Ishikawa (cell line): Measurements from ENCODE around the gene TMEM198.

Experiments
- EGR1 ChIP-seq: IDR thresholded peaks from 2 replicates; pipeline ENCODE4 v1.6.1; 2012
- EP300 ChIP-seq: IDR thresholded peaks from 2 replicates; pipeline ENCODE4 v1.6.1; 2012; ENCODE audit warnings: borderline replicate concordance
- MAX ChIP-seq: IDR thresholded peaks from 2 replicates; pipeline ENCODE4 v1.6.1; 2012
- RAD21 ChIP-seq: IDR thresholded peaks from 2 replicates; pipeline ENCODE4 v1.6.1; 2012; ENCODE audit warnings: low read depth
- TAF1 ChIP-seq: IDR thresholded peaks from 2 replicates; pipeline ENCODE4 v1.6.1; 2012; ENCODE audit warnings: low read depth, mild to moderate bottlenecking
- TCF12 ChIP-seq: IDR thresholded peaks from 2 replicates; pipeline ENCODE4 v1.6.1; 2012; ENCODE audit warnings: low read depth
- TEAD4 ChIP-seq: IDR thresholded peaks from 2 replicates; pipeline ENCODE4 v1.6.1; 2012

GRCh38 chr2:219548990-219549389 is 5.2 kb downstream of the TMEM198 start:
- TF ChIP-seq MAX = no peak
- no peak for TF ChIP-seq TAF1
- no peak for TF ChIP-seq RAD21
- no peak for TF ChIP-seq EGR1
- TF ChIP-seq TEAD4 = no peak
- TF ChIP-seq TCF12 = no peak
- no peak for TF ChIP-seq EP300
